Neuronal stem cell (in vitro differentiated cells): ENCODE data around the gene NIP7.

Source experiments
- DNase-seq: peaks from one replicate; pipeline ENCODE4 v3.0.0-alpha.2; 2013; ENCODE audit warnings: low spot score
- H2AFZ ChIP-seq: one replicate; pipeline ENCODE4 v1.6.1; 2013; ENCODE audit warnings: mild to moderate bottlenecking, low read length, inconsistent platforms
- H2AK5ac ChIP-seq: 2 replicates; pipeline ENCODE4 v1.6.1; 2013; ENCODE audit warnings: low read depth, mild to moderate bottlenecking, inconsistent platforms, low read length, moderate library complexity, mixed read lengths
- H2BK120ac ChIP-seq: 2 replicates; pipeline ENCODE4 v1.6.1; 2013; ENCODE audit warnings: low read depth, mild to moderate bottlenecking, inconsistent platforms, low read length, moderate library complexity, mixed read lengths
- H2BK12ac ChIP-seq: one replicate; pipeline ENCODE4 v1.6.1; 2013; ENCODE audit warnings: low read length, inconsistent platforms
- H2BK15ac ChIP-seq: 2 replicates; pipeline ENCODE4 v1.6.1; 2013; ENCODE audit warnings: mild to moderate bottlenecking, low read length, inconsistent platforms, mixed read lengths
- H2BK5ac ChIP-seq: one replicate; pipeline ENCODE4 v1.6.1; 2013; ENCODE audit warnings: inconsistent platforms, mild to moderate bottlenecking, low read length, moderate library complexity
- H3K14ac ChIP-seq: one replicate; pipeline ENCODE4 v1.6.1; 2013; ENCODE audit warnings: low read length, inconsistent platforms
- H3K18ac ChIP-seq: 2 replicates; pipeline ENCODE4 v1.6.1; 2013; ENCODE audit warnings: low read length, inconsistent platforms
- H3K23ac ChIP-seq: 2 replicates; pipeline ENCODE4 v1.6.1; 2013; ENCODE audit warnings: low read depth, mild to moderate bottlenecking, mixed read lengths, low read length, inconsistent platforms; ENCODE audit not compliant: poor library complexity
- H3K27ac ChIP-seq: replicated peaks from 3 replicates; pipeline ENCODE4 v1.5.1; 2013; ENCODE audit warnings: low read length, inconsistent platforms
- H3K27me3 ChIP-seq, 3 experiments: 2 replicates each; pipeline ENCODE4 v1.6.1; 2013; ENCODE audit warnings: low read length in 3 of 3, mild to moderate bottlenecking in 2 of 3, inconsistent platforms in 1 of 3, low read depth in 1 of 3, mixed read lengths in 1 of 3, moderate library complexity in 1 of 3; ENCODE audit not compliant: control insufficient read depth in 3 of 3, insufficient read depth in 3 of 3
- H3K36me3 ChIP-seq, 2 donors: replicated peaks in 1 of 2; 2 replicates each; pipeline ENCODE4 v1.6.1; 2013; ENCODE audit warnings: low read length in 2 of 2; ENCODE audit not compliant: control insufficient read depth in 2 of 2, insufficient read depth in 2 of 2
- H3K4ac ChIP-seq: 2 replicates; pipeline ENCODE4 v1.6.1; 2013; ENCODE audit warnings: inconsistent platforms, mild to moderate bottlenecking, low read length, moderate library complexity
- H3K4me1 ChIP-seq, 2 donors: 1 replicate in 1 of 2; 2 replicates in 1 of 2; pipeline ENCODE4 v1.6.1; 2013; ENCODE audit warnings: low read length in 2 of 2, low read depth in 1 of 2; ENCODE audit not compliant: control insufficient read depth in 2 of 2, insufficient read depth in 1 of 2
- H3K4me2 ChIP-seq: one replicate; pipeline ENCODE4 v1.6.1; 2013; ENCODE audit warnings: mild to moderate bottlenecking, low read length, inconsistent platforms; ENCODE audit not compliant: insufficient read depth, poor library complexity, severe bottlenecking
- H3K4me3 ChIP-seq, 2 donors: 2 replicates each; pipeline ENCODE4 v1.5.1; 2013; ENCODE audit warnings: low read length in 2 of 2, mild to moderate bottlenecking in 2 of 2, inconsistent platforms in 1 of 2, moderate library complexity in 1 of 2
- H3K79me1 ChIP-seq: one replicate; pipeline ENCODE4 v1.6.1; 2013; ENCODE audit warnings: low read depth, mild to moderate bottlenecking, inconsistent platforms, low read length, moderate library complexity
- H3K9ac ChIP-seq: one replicate; pipeline ENCODE4 v1.6.1; 2013; ENCODE audit warnings: mild to moderate bottlenecking, low read depth, low read length, inconsistent platforms; ENCODE audit not compliant: poor library complexity
- H3K9me3 ChIP-seq, 2 donors: replicated peaks in 1 of 2; 2 replicates each; pipeline versions ENCODE3 to v1.6.1; 2013; ENCODE audit warnings: low read length in 2 of 2, mild to moderate bottlenecking in 2 of 2, inconsistent platforms in 1 of 2, low read depth in 1 of 2, mixed read lengths in 1 of 2, moderate library complexity in 1 of 2; ENCODE audit not compliant: control insufficient read depth in 2 of 2, insufficient read depth in 1 of 2
- H4K8ac ChIP-seq: one replicate; pipeline ENCODE4 v1.6.1; 2013; ENCODE audit warnings: low read depth, mild to moderate bottlenecking, inconsistent platforms, low read length, moderate library complexity
- H4K91ac ChIP-seq: one replicate; pipeline ENCODE4 v1.6.1; 2013; ENCODE audit warnings: low read length, low read depth, mild to moderate bottlenecking, inconsistent platforms; ENCODE audit not compliant: poor library complexity
- WGBS, 2 donors: extraction: QIAGEN DNeasy Blood & Tissue Kit; methylation state at CpG; one replicate each; pipeline ENCODE4 v1.1.7; 2013; ENCODE audit warnings: missing lambda C conversion rate in 2 of 2, mixed read lengths in 1 of 2; ENCODE audit not compliant: insufficient read length in 2 of 2, insufficient replicate concordance in 1 of 2; ENCODE audit errors: extremely low coverage in 2 of 2; 5-methylcytosine and 5-hydroxymethylcytosine counted together

NIP7 gene

GRCh38 chr16:69381231-69381630 lies 41.7 kb downstream of the NIP7 start:
- Histone ChIP-seq H2BK120ac (no peak overlapping the region), H3K23ac (no peak overlapping the region), H3K9me3 (no peaks in the 10 kb centered on the region), H3K27me3 (no peaks in the 10 kb centered on the region), H3K9ac (no peak overlapping the region), H2AK5ac (no peak overlapping the region), H3K4me3 (no peak overlapping the region), H2AFZ (no peak overlapping the region), H3K4ac (no peak overlapping the region), H2BK12ac (no peak overlapping the region), H3K27ac (no peak overlapping the region), H3K4me1 (peaks cover 3 to 5% of the 10 kb centered on the region in 2 donors), H2BK15ac (no peak overlapping the region), H4K8ac (no peak overlapping the region), H3K36me3 (peaks cover 16 to 77% of the 10 kb centered on the region in 2 donors), H3K18ac (no peak overlapping the region), H3K14ac (no peak overlapping the region), H4K91ac (no peak overlapping the region), H3K79me1 (peaks cover 2% of the 10 kb centered on the region), H3K4me2 (no peak overlapping the region), H2BK5ac (no peak overlapping the region)
- DNase-seq: no peak
- no CpG with 5 or more reads among the region's 2 CpGs for WGBS, 2 donors

DNA sequence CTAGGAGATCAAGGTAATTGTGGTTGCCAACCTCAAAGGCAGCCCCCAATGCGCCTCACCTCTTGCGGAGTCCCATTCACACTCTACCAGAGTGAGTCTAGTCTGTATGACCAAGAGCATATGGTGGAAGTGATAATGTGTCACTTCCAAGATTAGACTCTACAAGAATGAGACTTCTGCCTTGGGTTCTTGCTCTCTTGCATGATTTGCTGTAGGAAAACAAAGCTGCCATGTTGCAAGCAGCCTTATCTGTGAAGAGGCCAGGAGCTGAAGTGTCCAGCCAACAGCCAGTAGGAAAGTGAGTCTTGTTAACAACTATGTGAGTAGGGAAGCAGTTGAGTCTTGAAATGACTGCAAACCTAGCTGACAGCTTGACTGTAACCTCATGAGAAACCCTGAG lies 42.8 kb downstream of the NIP7 start:
- no CpG with 5 or more reads among the region's 2 CpGs for WGBS, 2 donors
- Histone ChIP-seq H3K14ac (no peak overlapping the region), H2BK12ac (no peak overlapping the region), H3K4me1 (peaks cover 3 to 5% of the 10 kb centered on the region in 2 donors), H2AFZ (no peak overlapping the region), H2BK120ac (no peak overlapping the region), H2AK5ac (no peak overlapping the region), H3K27me3 (no peaks in the 10 kb centered on the region), H3K23ac (no peak overlapping the region), H3K4me3 (no peak overlapping the region), H2BK5ac (no peak overlapping the region), H3K9ac (no peak overlapping the region), H3K4ac (no peak overlapping the region), H2BK15ac (no peak overlapping the region), H3K18ac (no peak overlapping the region), H3K36me3 (peaks cover 16 to 69% of the 10 kb centered on the region in 2 donors), H4K8ac (no peak overlapping the region), H3K79me1 (peaks cover 2% of the 10 kb centered on the region), H3K27ac (no peak overlapping the region), H3K4me2 (no peak overlapping the region), H4K91ac (no peak overlapping the region), H3K9me3 (no peaks in the 10 kb centered on the region)
- DNase-seq: no peak

- no peak for DNase-seq
- no peak overlapping the region for H2BK120ac ChIP-seq
- H3K18ac ChIP-seq: no peak overlapping the region
- peaks cover 3 to 5% of the 10 kb centered on the region in 2 donors for H3K4me1 ChIP-seq
- H3K14ac ChIP-seq: no peak overlapping the region
- no CpG with 5 or more reads among the region's 6 CpGs for WGBS, 2 donors
- peaks cover 10 to 44% of the 10 kb centered on the region in 2 donors for H3K36me3 ChIP-seq
- no peak overlapping the region for H2AK5ac ChIP-seq
- no peak overlapping the region for H3K23ac ChIP-seq
- H3K4ac ChIP-seq: no peak overlapping the region
- no peak overlapping the region for H2BK12ac ChIP-seq
- peak overlapping the region; percentile 43 for H3K4me2 ChIP-seq
- peaks cover 2% of the 10 kb centered on the region for H3K79me1 ChIP-seq
- no peaks in the 10 kb centered on the region for H3K27me3 ChIP-seq
- H4K91ac ChIP-seq: no peak overlapping the region
- no peak overlapping the region for H2BK5ac ChIP-seq
- peak overlapping the region; percentile 91 to 98 for H3K4me3 ChIP-seq
- no peak overlapping the region for H4K8ac ChIP-seq
- no peaks in the 10 kb centered on the region for H3K9me3 ChIP-seq
- peak overlapping the region; percentile 86 for H2AFZ ChIP-seq
- H2BK15ac ChIP-seq: no peak overlapping the region
- H3K9ac ChIP-seq: peak overlapping the region; percentile 92
- no peak overlapping the region for H3K27ac ChIP-seq
Observed at GRCh38 chr16:69384974-69385373, 45.4 kb downstream of the NIP7 start.

DNA sequence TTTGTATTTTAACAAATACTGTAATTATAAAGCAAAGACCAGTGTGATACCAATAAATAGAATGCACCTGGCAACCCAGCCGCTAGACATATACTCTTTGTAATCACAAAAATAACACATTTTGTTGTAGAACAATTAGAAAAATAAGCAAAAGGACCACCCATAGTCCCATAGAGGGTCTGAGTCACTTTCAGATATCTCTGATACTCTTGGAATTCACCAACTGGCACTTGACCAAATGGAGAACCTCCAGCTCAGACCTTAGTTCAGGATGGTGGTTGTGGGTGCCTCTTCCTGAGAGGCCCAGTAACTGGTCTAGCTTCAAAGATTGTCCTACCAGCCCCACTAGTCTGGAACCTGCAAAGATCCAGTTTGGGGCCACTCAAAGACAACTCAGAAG lies 47.0 kb downstream of the NIP7 start:
- H3K9ac ChIP-seq: no peak overlapping the region
- H2BK5ac ChIP-seq: no peak overlapping the region
- peaks cover 3 to 5% of the 10 kb centered on the region in 2 donors for H3K4me1 ChIP-seq
- no peak overlapping the region for H3K27ac ChIP-seq
- H2BK120ac ChIP-seq: no peak overlapping the region
- no peak overlapping the region for H3K18ac ChIP-seq
- no peak overlapping the region for H3K4ac ChIP-seq
- H3K23ac ChIP-seq: no peak overlapping the region
- no peaks in the 10 kb centered on the region for H3K27me3 ChIP-seq
- no CpG with 5 or more reads among the region's 1 CpG for WGBS, 2 donors
- peaks cover 7 to 29% of the 10 kb centered on the region in 2 donors for H3K36me3 ChIP-seq
- no peak overlapping the region for H4K8ac ChIP-seq
- peaks cover 2% of the 10 kb centered on the region for H3K79me1 ChIP-seq
- H3K14ac ChIP-seq: no peak overlapping the region
- no peak overlapping the region for H3K4me2 ChIP-seq
- H2AK5ac ChIP-seq: no peak overlapping the region
- no peaks in the 10 kb centered on the region for H3K9me3 ChIP-seq
- H2BK12ac ChIP-seq: no peak overlapping the region
- H2BK15ac ChIP-seq: no peak overlapping the region
- peak overlapping the region; percentile 86 for H2AFZ ChIP-seq
- H4K91ac ChIP-seq: no peak overlapping the region
- peak overlapping the region in 1 of 2 donors; percentile 91 for H3K4me3 ChIP-seq
- DNase-seq: no peak
